K562 (cell line): ENCODE data around the gene ARPP21. TPM values are rescaled to one million over a fixed set of nuclear protein-coding genes. Genes with fewer than 3 reads are reported as not detected.

Experiments used
- ATAC-seq: fragments of 200-7000 bp; cut with Tn5 transposase; 3 replicates; pipeline ENCODE4 v1.9.1; 2020; ENCODE audit warnings: moderate library complexity
- BruUV-seq: library from RNA; stranded (reverse); fragments of 400-500 nt; replicated peaks from 2 replicates; lab custom pipeline; 2021; lab: Mats Ljungman, UMichigan
- CTCF ChIA-PET: fragments of 300-600 bp; formaldehyde crosslinking; extraction: SDS; loops from one replicate; lab custom pipeline; 2021; ENCODE audit warnings: low intra/inter-chr PET ratio; lab: Yijun Ruan, JAX
- POLR2A ChIA-PET: fragments of 300-600, 350-650 bp; sonication (Branson Sonifier 250); formaldehyde crosslinking; extraction: SDS; loops from one replicate; lab custom pipeline; 2021; ENCODE audit warnings: antibody characterized with exemption, inconsistent platforms; lab: Yijun Ruan, JAX
- DNase-seq, 4 experiments: peaks; one replicate each; pipeline versions ENCODE4 v3.0.0 to v3.0.0-alpha.2; 2011 to 2018; ENCODE audit warnings: low spot score in 3 of 4, mixed read lengths in 3 of 4; ENCODE audit errors: extremely low read depth in 1 of 4
- FAIRE-seq: peaks from 2 replicates; lab custom pipeline; 2011; peaks lifted over from hg19 to GRCh38; lab: Jason Lieb, UNC
- H2AFZ ChIP-seq: 2 replicates; pipeline ENCODE4 v1.6.0; 2011; ENCODE audit warnings: low read depth, low read length, control low read depth, inconsistent platforms
- H3K27ac ChIP-seq: fragments of 200-600 bp; 3 replicates; pipeline ENCODE4 v1.8.0; 2011; ENCODE audit warnings: low read depth, mild to moderate bottlenecking, control low read depth, inconsistent platforms, low read length, moderate library complexity, mixed read lengths; ENCODE audit errors: extremely low read depth
- H3K27me3 ChIP-seq, 2 experiments: fragments of 300-600 bp in 1 of 2; 2 replicates in 1 of 2; 3 replicates in 1 of 2; pipeline versions ENCODE4 v1.6.0 to v1.8.0; 2011; ENCODE audit warnings: inconsistent platforms in 2 of 2, low read length in 2 of 2, mild to moderate bottlenecking in 1 of 2, mixed read lengths in 1 of 2, moderate library complexity in 1 of 2; ENCODE audit not compliant: control insufficient read depth in 2 of 2, insufficient read depth in 2 of 2
- H3K36me3 ChIP-seq: fragments of 300-600 bp; 3 replicates; pipeline ENCODE4 v1.8.0; 2011; ENCODE audit warnings: mild to moderate bottlenecking, low read length, inconsistent platforms; ENCODE audit not compliant: control insufficient read depth, insufficient read depth
- H3K4me1 ChIP-seq, 2 experiments: fragments of 200-600 bp in 1 of 2; replicated peaks in 1 of 2; 2 replicates in 1 of 2; 3 replicates in 1 of 2; pipeline versions ENCODE4 v1.5.1 to v1.8.0; 2011; ENCODE audit warnings: inconsistent platforms in 2 of 2, low read length in 2 of 2, mild to moderate bottlenecking in 1 of 2, mixed read lengths in 1 of 2, moderate library complexity in 1 of 2; ENCODE audit not compliant: control insufficient read depth in 2 of 2, insufficient read depth in 2 of 2
- H3K4me2 ChIP-seq: 2 replicates; pipeline ENCODE4 v1.6.1; 2011; ENCODE audit warnings: low read length, control low read depth, inconsistent platforms, mixed read lengths; ENCODE audit not compliant: insufficient read depth
- H3K4me3 ChIP-seq: fragments of 200-600 bp; sonication (generic), shearing (Covaris generic); 2 replicates; pipeline ENCODE4 v1.5.1; 2016; ENCODE audit warnings: control low read depth, inconsistent platforms
- H3K79me2 ChIP-seq: fragments of 200-600 bp; 3 replicates; pipeline ENCODE4 v1.8.0; 2011; ENCODE audit warnings: low read length, inconsistent platforms; ENCODE audit not compliant: control insufficient read depth, insufficient read depth
- H3K9ac ChIP-seq, 2 experiments: 2 replicates each; pipeline versions ENCODE4 v1.6.0 to v1.6.1; 2011; ENCODE audit warnings: low read depth in 2 of 2, low read length in 2 of 2, control low read depth in 1 of 2, inconsistent platforms in 1 of 2, mild to moderate bottlenecking in 1 of 2, mixed read lengths in 1 of 2; ENCODE audit not compliant: insufficient read depth in 1 of 2
- H3K9me1 ChIP-seq: one replicate; pipeline ENCODE4 v1.6.0; 2011; ENCODE audit warnings: inconsistent platforms, mild to moderate bottlenecking, low read length, moderate library complexity; ENCODE audit not compliant: control insufficient read depth, insufficient read depth
- H3K9me3 ChIP-seq: replicated peaks from 2 replicates; pipeline ENCODE4 v1.5.1; 2011; ENCODE audit warnings: low read depth, low read length, inconsistent platforms; ENCODE audit not compliant: control insufficient read depth, insufficient read depth
- H4K20me1 ChIP-seq: replicated peaks from 2 replicates; pipeline ENCODE4 v1.6.1; 2011; ENCODE audit warnings: low read length, inconsistent platforms, mixed read lengths; ENCODE audit not compliant: control insufficient read depth, insufficient read depth
- ATF1 ChIP-seq, 2 experiments: fragments of 450-650 bp in 1 of 2; IDR thresholded peaks; 2 replicates each; pipeline ENCODE4 v1.6.1; 2016; ENCODE audit warnings: missing compliant biosample characterization in 1 of 2, missing genetic modification characterization in 1 of 2
- FOXJ2 ChIP-seq: fragments of 200-800 bp; sonication (Bioruptor generic); IDR thresholded peaks from 2 replicates; pipeline ENCODE4 v1.6.1; 2016; ENCODE audit warnings: missing genetic modification characterization, missing compliant biosample characterization
- HNRNPL ChIP-seq: fragments of 200-400 bp; formaldehyde crosslinking; IDR thresholded peaks from 2 replicates; pipeline ENCODE4 v1.6.1; 2017; ENCODE audit warnings: low read depth, mild to moderate bottlenecking, low read length
- KLF1 ChIP-seq: fragments of 450-650 bp; IDR thresholded peaks from 2 replicates; pipeline ENCODE4 v1.6.1; 2016; ENCODE audit warnings: missing genetic modification characterization, missing compliant biosample characterization
- MEF2D ChIP-seq: conservative IDR thresholded peaks from 2 replicates; pipeline ENCODE4 v1.6.1; 2016; ENCODE audit warnings: low read depth, missing genetic modification characterization, missing compliant biosample characterization
- NFIX ChIP-seq: fragments of 250-450 bp; sonication (Bioruptor Pico); IDR thresholded peaks from 2 replicates; pipeline ENCODE4 v1.4.0; 2020; ENCODE audit warnings: low read depth, mild to moderate bottlenecking, moderate library complexity
- NONO ChIP-seq, 2 experiments: fragments of 200-400 bp in 1 of 2; fragments of 450-650 bp in 1 of 2; formaldehyde crosslinking in 1 of 2; IDR thresholded peaks; 2 replicates each; pipeline ENCODE4 v1.6.1; 2017; ENCODE audit warnings: low read depth in 2 of 2, mild to moderate bottlenecking in 2 of 2, moderate library complexity in 2 of 2, low read length in 1 of 2
- NR2C2 ChIP-seq, 2 experiments: fragments of 200-800 bp in 1 of 2; sonication (Bioruptor generic) in 1 of 2; sonication (generic) in 1 of 2; formaldehyde crosslinking in 1 of 2; IDR thresholded peaks; 2 replicates each; pipeline versions ENCODE4 v1.6.1 to v1.8.0; 2016 to 2022; ENCODE audit warnings: mild to moderate bottlenecking in 1 of 2, missing compliant biosample characterization in 1 of 2, missing genetic modification characterization in 1 of 2, missing genetic modification reagents in 1 of 2
- NR3C1 ChIP-seq: sonication (generic); formaldehyde crosslinking; IDR thresholded peaks from 2 replicates; pipeline ENCODE4 v1.8.1; 2022; ENCODE audit warnings: missing genetic modification reagents
- PATZ1 ChIP-seq: fragments of 250-450 bp; sonication (Bioruptor Pico); IDR thresholded peaks from 2 replicates; pipeline ENCODE4 v1.5.0; 2020; ENCODE audit warnings: mild to moderate bottlenecking, borderline replicate concordance
- SP1 ChIP-seq: sonication (generic); formaldehyde crosslinking; IDR thresholded peaks from 2 replicates; pipeline ENCODE4 v1.8.1; 2022; ENCODE audit warnings: mild to moderate bottlenecking, missing genetic modification reagents
- TAF15 ChIP-seq: fragments of 200-400 bp; formaldehyde crosslinking; IDR thresholded peaks from 2 replicates; pipeline ENCODE4 v1.6.1; 2017; ENCODE audit warnings: mild to moderate bottlenecking, low read depth, low read length, moderate library complexity
- UBTF ChIP-seq, 2 experiments: IDR thresholded peaks; 2 replicates each; pipeline ENCODE4 v1.6.1; 2012; ENCODE audit warnings: improper control_type of control experiment in 2 of 2, low read depth in 2 of 2, low read length in 2 of 2, borderline replicate concordance in 1 of 2
- ZNF197 ChIP-seq: fragments of 200-800 bp; sonication (Bioruptor generic); IDR thresholded peaks from 2 replicates; pipeline ENCODE4 v1.6.1; 2016; ENCODE audit warnings: low read depth, missing genetic modification characterization, missing compliant biosample characterization
- ZNF280A ChIP-seq: fragments of 450-650 bp; IDR thresholded peaks from 2 replicates; pipeline ENCODE4 v1.6.1; 2018; ENCODE audit warnings: mild to moderate bottlenecking, low read depth; ENCODE audit not compliant: partially characterized antibody
- ZNF75A ChIP-seq: fragments of 450-650 bp; formaldehyde crosslinking; IDR thresholded peaks from 2 replicates; pipeline ENCODE4 v1.4.0; 2020; ENCODE audit warnings: mild to moderate bottlenecking
- in situ Hi-C: fragments of 300-500 bp; cut with MboI; formaldehyde crosslinking; loops from 4 replicates; pipeline ENCODE4 v1.15.0; 2018; ENCODE audit warnings: inconsistent platforms, mixed read lengths
- intact Hi-C: fragments of 100-400 bp; cut with micrococcal nuclease; formaldehyde crosslinking; loops from 2 replicates; pipeline ENCODE4 v1.14.2; 2022
- polyA plus RNA-seq, 8 experiments: library from polyadenylated mRNA; depleted of rRNA in 4 of 8; stranded (reverse) in 5 of 8; unstranded in 3 of 8; fragments of >200 nt; fragmentation: Nextera tagmentation in 2 of 8; fragmentation: Illumina TruSeq in 1 of 8; extraction: Ambion mirVana in 2 of 8; extraction: Trizol in 1 of 8; gene quantifications; 2 replicates each; pipeline versions ENCODE4 v1.2.1 to v1.2.3, GENCODE V29; 2011 to 2014; ENCODE audit warnings: inconsistent platforms in 1 of 8, missing spikeins in 1 of 8
- total RNA-seq, 7 experiments: library from RNA; depleted of rRNA in 6 of 7; stranded (reverse); fragments of >200 nt in 6 of 7; fragmentation: Illumina TruSeq in 2 of 7; extraction: Trizol in 2 of 7; gene quantifications; 2 replicates each; pipeline versions ENCODE4 v1.2.1 to v1.2.3, GENCODE V29; 2011 to 2021; ENCODE audit warnings: low replicate concordance in 1 of 7

Gene ARPP21
- total and polyA plus RNA-seq, 9 of the 15 experiments (the other 6 are each of a cell fraction or from before 2014, with no cell fraction given) = not detected

- POLR2A ChIA-PET = interaction anchor here (0.6 kb wide), 1 partner anchor 805 kb away, joined by 4 read pairs; no protein-coding TSS in a partner anchor
- TF ChIP-seq PATZ1 (CRISPR knock-in tag) (no peak), TAF15 (no peak), ZNF75A (CRISPR knock-in tag) (no peak), NR2C2 (CRISPR knock-in tag; IDR thresholded peaks at IDR 0.05) (no peak), NR2C2 (tag; IDR thresholded peaks at IDR 0.05) (no peak), ATF1 (CRISPR knock-in tag; IDR thresholded peaks at IDR 0.05) (no peak), ATF1 (tag; IDR thresholded peaks at IDR 0.05) (no peak), MEF2D (tag) (no peak), KLF1 (tag) (no peak), NR3C1 (CRISPR knock-in tag) (no peak), NONO (IDR thresholded peaks at IDR 0.05; ENCODE audit: low read depth in 2 of 2, low read length in 1 of 2) (no peak), ZNF280A (no peak), ZNF197 (CRISPR knock-in tag) (no peak), NFIX (no peak), FOXJ2 (tag) (no peak), UBTF (IDR thresholded peaks at IDR 0.05; ENCODE audit: borderline replicate concordance in 1 of 2, low read depth in 2 of 2, low read length in 2 of 2) (no peak), HNRNPL (no peak), SP1 (CRISPR knock-in tag) (no peak)
Observed at GRCh38 chr3:35594739-35595138, 44.6 kb upstream of the ARPP21 start.

More at GRCh38 chr3:35594739-35595138, 44.6 kb upstream of the ARPP21 start:
- Histone ChIP-seq H3K4me3 (no peak overlapping the region), H3K9me1 (no peaks in the 10 kb centered on the region), H3K4me2 (no peak overlapping the region), H3K4me1 (no peaks in the 10 kb centered on the region), H3K79me2 (no peaks in the 10 kb centered on the region), H3K9ac (no peak overlapping the region), H2AFZ (no peak overlapping the region), H4K20me1 (no peaks in the 10 kb centered on the region), H3K36me3 (no peaks in the 10 kb centered on the region), H3K27me3 (no peaks in the 10 kb centered on the region), H3K27ac (no peak overlapping the region), H3K9me3 (no peaks in the 10 kb centered on the region; the same call in 1 of the 2 replicates)
- no TSS peak for BruUV-seq
- no peak for ATAC-seq
- intact Hi-C loops = no loop called here
- CTCF ChIA-PET = no interaction called here
- no peak for DNase-seq
- no peak for FAIRE-seq
- in situ Hi-C loops = no loop called here
